H1 (cell line): ENCODE results near the gene TRIM9. TPM values are rescaled to one million over a fixed set of nuclear protein-coding genes. Genes with fewer than 3 reads are reported as not detected.

ENCODE experiments used
- ATF3 ChIP-seq: IDR thresholded peaks from 2 replicates; pipeline ENCODE4 v1.6.1; 2011; ENCODE audit warnings: low read depth, mild to moderate bottlenecking, low read length; ENCODE audit not compliant: insufficient read depth
- RBBP5 ChIP-seq: IDR thresholded peaks from 2 replicates; pipeline ENCODE4 v1.7.1; 2012; ENCODE audit warnings: low read depth, mild to moderate bottlenecking, inconsistent platforms, low read length, moderate library complexity, borderline replicate concordance
- SIX5 ChIP-seq: IDR thresholded peaks from 2 replicates; pipeline ENCODE4 v1.6.1; 2011; ENCODE audit warnings: mild to moderate bottlenecking, low read depth, low read length
- polyA plus RNA-seq, 7 experiments: library from polyadenylated mRNA; depleted of rRNA in 3 of 7; stranded (reverse) in 5 of 7; unstranded in 2 of 7; fragments of >200 nt in 5 of 7; fragments of 200-250 nt in 2 of 7; gene quantifications; 1 replicate in 5 of 7; 2 replicates in 1 of 7; 4 replicates in 1 of 7; pipeline versions ENCODE4 v1.2.1 to v1.2.3, GENCODE V29; 2011 to 2013; ENCODE audit warnings: missing spikeins in 2 of 7, mixed read lengths in 2 of 7
- total RNA-seq: library from RNA; stranded (reverse); fragmentation: NEBNext Ultra II Directional; extraction: Animal tissue kit (Norgen Biotek cat#: 25700); gene quantifications from 2 replicates; pipeline ENCODE4 v1.2.1, GENCODE V29; 2021

The TRIM9 gene
- total and polyA plus RNA-seq, 2 of the 8 experiments (the other 6 are each of a cell fraction or from before 2014, with no cell fraction given) = 2.7 to 5.4 TPM

- TF ChIP-seq ATF3 (no peak), SIX5 (no peak), RBBP5 (no peak)
Measured at GRCh38 chr14:50937325-50937724, 157.6 kb downstream of the TRIM9 start (continued).
